ENCODE results near the gene LY6G5B.

DNA sequence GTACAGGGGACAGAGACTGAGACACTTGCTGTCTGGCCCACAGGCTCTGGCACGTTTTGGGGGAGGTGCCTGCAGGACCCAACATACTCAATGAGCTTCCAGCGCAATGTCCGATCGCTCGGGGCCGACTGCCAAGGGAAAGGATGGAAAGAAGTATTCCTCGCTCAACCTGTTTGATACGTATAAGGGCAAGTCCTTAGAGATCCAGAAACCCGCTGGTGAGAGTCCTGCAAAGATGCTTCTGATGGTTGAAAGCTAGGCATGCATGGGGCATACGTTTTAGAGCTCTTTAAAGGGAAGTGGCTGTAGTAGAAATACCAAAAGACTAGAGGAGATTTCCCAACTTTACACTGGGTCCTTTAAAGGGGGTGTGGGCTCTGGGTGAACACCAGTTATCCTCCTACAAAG lies 47.1 kb upstream of the LY6G5B start:
- TF ChIP-seq CTCF (IDR thresholded peaks at IDR 0.05): no peak
- no peak for TF ChIP-seq POLR2A (IDR thresholded peaks at IDR 0.05)

Data from body of pancreas (tissue), 4 donors.